PC-9 (cell line): ENCODE measurements around the gene CKAP2.

Experiments
- EZH2 ChIP-seq: fragments of 200-600 bp; sonication (generic); IDR thresholded peaks from 2 replicates; pipeline ENCODE4 v1.8.0; 2017; ENCODE audit warnings: antibody characterized with exemption, low read depth
- TF ChIP-seq, protein P1 (sequence below): fragments of 200-600 bp; sonication (generic); conservative IDR thresholded peaks from 2 replicates; pipeline ENCODE4 v1.6.1; 2017; ENCODE audit warnings: mixed run types, antibody characterized with exemption, mild to moderate bottlenecking, moderate library complexity

DNA sequence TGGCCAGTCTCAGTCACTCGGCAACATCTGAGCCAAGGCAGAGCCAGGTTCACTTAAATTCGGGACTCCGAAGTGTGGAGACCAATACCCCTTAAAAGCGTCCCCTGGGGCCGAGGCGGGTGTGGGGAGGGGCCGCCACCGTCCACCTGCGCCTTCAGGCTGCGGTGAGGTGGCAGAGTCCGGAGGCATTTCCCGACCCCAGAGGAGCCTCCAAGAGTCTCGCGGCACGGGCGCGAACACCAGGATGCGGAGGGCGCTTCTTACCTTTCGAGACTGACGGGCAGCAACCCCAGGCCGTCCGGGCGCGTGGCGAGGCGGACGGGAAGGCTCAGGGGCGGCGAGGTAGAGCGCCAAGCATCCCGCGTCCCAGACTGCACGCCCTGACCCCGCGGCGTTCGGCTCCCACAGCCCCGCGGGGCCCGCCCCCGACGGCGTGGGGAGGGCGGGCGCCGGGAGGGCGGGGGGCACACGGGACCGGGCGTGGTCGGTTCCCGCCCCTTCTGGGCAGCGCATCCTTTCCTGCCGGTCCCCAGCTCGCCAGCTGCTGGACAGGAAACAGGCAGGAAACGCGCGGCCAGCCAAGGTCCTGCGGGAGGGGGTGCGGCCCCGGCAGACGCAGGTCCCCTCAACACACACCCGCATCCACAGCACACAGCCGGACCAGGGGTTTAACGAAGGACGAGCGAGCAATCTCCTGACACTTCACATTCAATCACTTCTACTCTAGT, 49.3 kb upstream of the CKAP2 start, which contains the start of gene THSD1:
- TF ChIP-seq, protein P1, sequence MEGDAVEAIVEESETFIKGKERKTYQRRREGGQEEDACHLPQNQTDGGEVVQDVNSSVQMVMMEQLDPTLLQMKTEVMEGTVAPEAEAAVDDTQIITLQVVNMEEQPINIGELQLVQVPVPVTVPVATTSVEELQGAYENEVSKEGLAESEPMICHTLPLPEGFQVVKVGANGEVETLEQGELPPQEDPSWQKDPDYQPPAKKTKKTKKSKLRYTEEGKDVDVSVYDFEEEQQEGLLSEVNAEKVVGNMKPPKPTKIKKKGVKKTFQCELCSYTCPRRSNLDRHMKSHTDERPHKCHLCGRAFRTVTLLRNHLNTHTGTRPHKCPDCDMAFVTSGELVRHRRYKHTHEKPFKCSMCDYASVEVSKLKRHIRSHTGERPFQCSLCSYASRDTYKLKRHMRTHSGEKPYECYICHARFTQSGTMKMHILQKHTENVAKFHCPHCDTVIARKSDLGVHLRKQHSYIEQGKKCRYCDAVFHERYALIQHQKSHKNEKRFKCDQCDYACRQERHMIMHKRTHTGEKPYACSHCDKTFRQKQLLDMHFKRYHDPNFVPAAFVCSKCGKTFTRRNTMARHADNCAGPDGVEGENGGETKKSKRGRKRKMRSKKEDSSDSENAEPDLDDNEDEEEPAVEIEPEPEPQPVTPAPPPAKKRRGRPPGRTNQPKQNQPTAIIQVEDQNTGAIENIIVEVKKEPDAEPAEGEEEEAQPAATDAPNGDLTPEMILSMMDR: no peak
- no peak for TF ChIP-seq EZH2
